GM21786 (cell line): ENCODE results near the gene PRADC1.
A peak's percentile ranks its signal among the peaks of the same experiment; 100 is the strongest.

Experiments
- ATAC-seq: cut with Tn5 transposase; IDR thresholded peaks from one replicate; pipeline ENCODE4 v1.9.1; 2021; ENCODE audit not compliant: unreplicated experiment

The PRADC1 gene

GRCh38 chr2:73238149-73238548, 5.1 kb upstream of the PRADC1 start:
- ATAC-seq: no peak

GRCh38 chr2:73237168-73237567, 4.1 kb upstream of the PRADC1 start:
- ATAC-seq: no peak

GRCh38 chr2:73235315-73236028, 2.4 kb upstream of the PRADC1 start:
- no peak for ATAC-seq

DNA sequence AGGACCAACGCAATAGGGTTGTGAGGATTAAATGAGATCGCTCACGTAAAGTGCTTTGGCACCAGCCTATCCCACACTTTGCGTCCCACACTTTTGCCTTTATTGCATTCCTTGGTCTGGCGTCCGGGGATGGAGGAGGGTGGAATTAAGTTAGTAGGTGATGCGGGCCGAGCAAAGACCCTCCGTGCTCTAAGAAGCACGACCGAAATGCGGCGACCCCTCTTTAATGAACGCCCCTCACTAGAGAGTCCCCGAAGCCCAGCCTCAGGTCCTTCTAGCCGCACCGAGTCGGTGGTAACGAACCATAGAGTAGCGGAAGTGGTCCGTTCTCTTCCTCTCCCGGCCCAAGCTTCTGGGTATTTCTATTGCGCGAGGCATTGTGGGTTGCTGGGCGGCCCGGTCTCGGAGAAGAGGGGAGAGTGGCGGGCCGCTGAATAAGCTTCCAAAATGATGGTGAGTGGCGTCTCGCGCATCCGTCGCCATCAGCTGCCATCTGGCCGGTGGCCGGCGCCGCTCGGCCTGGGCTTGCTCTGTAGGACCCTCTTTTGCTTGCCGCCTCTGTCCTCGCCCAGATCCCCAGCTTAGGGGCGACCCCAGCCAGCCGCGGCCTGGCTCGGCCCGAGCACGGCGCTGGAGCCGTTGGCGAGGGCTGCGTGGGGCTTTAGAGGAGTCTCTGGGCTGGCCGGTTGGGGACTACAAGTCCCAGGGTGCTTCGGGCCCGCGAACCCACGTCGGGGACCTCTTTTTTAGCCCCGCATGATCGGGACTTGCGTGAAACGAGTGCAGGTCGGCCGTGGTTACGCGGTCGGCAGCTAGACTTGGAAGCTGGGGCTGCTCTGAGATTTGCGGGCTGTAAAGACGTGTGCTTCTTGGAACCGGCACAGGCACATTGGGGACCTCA, 1.1 kb upstream of the PRADC1 start, which contains the start of gene CCT7:
CCT7 (plus strand) TSS at position 377 of the 901 bp plus-strand sequence; CDS start at position 448, 71 bp downstream.
- ATAC-seq: peak; percentile 55

- ATAC-seq: peak; percentile 4
Observed at GRCh38 chr2:73232403-73233153, 461 bp downstream of the PRADC1 start.

GRCh38 chr2:73228631-73229030, 4.4 kb downstream of the PRADC1 start:
- no peak for ATAC-seq

GRCh38 chr2:73227086-73227485, 6.0 kb downstream of the PRADC1 start:
- no peak for ATAC-seq

- ATAC-seq: no peak
Observed at GRCh38 chr2:73225513-73226360, 7.3 kb downstream of the PRADC1 start.

GRCh38 chr2:73223821-73224220, 9.2 kb downstream of the PRADC1 start:
- no peak for ATAC-seq

DNA sequence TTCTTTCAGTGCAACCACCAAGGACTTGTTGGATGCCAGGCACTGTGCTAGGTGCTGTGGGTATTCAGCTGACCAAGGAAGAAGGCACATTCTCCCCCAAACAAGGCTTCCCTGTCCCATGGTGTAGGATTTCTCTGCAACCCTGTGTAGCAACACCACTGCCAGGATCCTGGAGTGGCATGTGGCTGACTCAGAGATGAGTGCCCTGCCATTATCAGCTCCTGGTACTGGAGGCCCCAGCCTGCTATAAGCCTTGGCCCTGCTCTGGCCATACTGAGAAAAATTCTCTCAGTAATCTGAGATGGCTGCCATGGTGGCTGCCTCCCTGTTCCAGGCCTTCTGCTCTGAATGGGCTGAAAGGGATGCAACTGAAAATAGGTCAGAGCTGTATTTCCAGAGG, 14.7 kb downstream of the PRADC1 start:
- no peak for ATAC-seq

DNA sequence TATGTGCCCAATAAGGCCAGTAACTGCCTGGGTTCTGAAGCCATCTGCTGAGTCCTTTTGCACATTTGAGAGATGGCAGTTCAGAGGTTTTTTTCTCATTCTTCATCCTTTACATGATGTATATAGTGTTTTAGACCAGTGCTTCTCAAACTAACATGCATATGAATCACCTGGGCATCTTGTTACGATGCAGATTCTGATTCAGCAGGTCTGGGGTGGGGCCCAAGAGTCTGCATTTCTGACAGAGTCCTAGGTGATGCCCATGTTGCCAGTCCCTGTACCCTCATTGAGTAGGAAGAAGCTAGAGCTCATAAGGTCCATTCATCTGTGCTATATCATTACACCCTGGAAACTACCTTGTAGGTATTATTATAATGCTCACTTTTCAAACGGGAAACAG, 15.2 kb downstream of the PRADC1 start:
- no peak for ATAC-seq

DNA sequence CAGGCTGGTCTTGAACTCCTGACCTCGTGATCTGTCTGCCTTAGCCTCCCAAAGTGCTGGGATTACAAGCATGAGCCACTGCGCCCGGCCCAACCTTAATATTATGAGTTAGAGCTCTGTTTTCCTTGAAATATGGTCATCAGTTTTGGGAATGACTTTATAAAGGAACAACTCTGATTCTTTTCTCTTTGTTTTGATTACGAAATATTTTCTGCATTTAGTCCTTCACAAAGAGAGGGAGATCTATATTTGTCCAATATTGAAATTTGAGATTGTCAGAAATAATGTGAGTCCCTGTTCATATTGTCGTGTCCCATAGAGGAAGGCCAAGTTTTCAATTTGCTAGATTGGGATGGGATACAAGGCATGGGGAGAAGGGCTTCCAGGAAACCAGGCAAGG, 15.9 kb downstream of the PRADC1 start:
- ATAC-seq: no peak

DNA sequence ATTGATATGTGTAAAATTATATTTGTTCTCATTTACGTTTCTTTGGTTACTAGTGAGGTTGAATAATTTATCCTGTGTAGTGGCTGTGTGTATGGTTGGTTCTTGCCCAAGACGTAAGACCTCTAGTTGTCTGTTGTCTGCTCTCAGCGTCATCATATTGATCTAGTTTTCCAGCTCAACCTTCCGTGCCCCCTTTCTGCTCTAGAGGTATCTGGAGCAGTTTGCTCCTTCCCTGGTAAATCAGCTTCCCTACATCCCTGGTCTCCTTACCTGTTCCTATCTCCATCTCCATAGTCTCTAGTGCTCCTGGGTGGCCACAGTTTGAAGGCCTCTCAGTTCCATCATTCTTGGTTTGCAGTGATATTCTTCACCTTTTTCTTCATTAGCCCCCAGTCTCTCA, 17.8 kb downstream of the PRADC1 start:
- ATAC-seq: no peak

GRCh38 chr2:73214120-73215035, 18.7 kb downstream of the PRADC1 start, which contains the start of gene SMYD5:
TSS of gene SMYD5 (plus strand) at chr2:73214245. CDS start at chr2:73214267, 22 bp downstream.
- peak; percentile 92 for ATAC-seq

DNA sequence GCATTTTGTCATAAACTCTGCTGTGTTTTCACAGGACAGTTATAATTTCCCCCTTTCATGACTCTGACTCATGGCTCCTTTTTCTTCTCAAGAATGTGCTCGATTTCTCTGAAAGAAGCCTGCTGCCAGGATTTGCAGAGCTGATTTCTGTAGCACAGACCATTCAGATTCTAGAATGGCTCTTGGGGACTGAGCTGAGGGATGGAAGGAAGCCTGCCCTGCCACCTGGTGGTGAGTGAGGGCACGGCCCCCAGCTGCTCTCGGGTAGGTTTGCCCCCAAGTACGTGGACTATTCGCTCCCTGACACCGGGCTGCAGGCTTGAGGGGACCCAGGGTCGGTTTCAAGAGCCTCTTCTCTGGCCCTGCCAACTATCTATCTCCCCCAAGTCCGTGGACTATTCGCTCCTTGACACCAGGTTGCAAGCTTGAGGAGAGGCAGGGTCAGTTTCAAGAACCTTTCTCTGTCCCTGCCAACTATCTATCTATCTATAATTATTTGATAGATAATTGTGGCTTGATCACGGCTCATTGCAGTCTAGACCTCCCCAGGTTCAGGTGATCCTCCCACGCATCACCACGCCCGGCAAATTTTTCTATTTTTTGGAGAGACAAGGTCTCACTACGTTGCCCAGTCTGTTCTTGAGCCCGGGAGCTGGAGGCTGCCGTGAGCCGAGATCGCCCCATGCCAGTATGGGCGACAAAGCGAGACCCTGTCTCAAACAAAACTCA, 20.4 kb downstream of the PRADC1 start:
- peak; percentile 70 for ATAC-seq

DNA sequence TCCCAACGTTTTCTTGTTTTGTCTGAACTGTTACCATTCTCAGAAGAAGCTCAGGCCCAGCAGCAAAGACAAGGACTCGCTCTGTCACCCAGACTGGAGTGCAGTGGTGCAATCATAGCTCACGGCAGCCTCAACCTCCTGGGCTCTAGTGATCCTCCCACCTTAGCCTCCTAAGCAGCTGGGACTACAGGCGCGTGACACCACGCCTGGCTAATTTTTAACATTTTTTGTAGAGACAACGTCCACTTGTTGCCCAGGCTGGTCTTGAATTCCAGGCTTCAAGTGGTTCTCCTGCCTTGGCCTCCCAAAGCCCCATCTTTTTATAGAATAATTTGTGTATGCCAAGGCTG, 21.0 kb downstream of the PRADC1 start:
- ATAC-seq: no peak

- ATAC-seq: no peak
Observed at GRCh38 chr2:73210696-73211095, 22.3 kb downstream of the PRADC1 start.

DNA sequence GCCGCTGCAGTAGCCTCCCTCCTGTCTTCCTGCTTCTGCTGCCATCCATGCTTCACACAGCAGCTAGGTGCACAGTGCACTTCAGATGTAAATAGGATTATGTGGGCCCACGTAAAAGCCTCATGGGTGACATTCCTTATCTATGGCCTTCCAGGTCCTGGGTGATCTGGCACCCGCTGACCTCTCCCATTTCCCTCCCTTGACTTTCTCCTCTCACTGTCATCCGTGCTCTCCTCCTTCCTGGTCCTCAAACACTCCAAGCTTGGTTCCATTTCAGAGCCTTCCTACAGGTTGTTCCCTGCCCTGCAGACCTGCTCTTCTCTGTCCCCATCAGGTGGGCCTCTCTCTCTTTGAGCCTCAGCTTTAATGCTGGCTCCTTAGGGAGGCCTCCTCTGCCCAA, 23.0 kb downstream of the PRADC1 start:
- ATAC-seq: no peak

DNA sequence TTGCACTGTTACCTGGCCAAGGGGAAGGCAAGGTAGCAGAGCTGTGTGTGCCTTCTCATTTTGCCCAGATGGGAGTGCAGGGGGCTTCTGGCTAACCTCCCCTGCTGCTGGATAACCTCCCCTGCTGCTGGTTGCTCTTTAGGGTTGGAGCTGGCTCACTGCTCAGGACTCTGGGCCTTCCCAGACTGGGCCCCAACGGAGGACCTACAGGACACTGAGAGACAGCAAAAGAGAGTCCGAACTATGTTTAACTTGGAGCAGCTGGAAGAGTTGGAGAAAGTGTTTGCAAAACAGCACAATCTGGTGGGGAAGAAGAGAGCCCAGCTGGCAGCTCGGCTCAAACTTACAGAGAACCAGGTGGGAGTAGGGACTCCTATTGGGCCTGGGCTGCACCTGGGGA, 24.8 kb downstream of the PRADC1 start:
- no peak for ATAC-seq
